ENCODE measurements around the gene GNB1L.

Gene GNB1L

DNA sequence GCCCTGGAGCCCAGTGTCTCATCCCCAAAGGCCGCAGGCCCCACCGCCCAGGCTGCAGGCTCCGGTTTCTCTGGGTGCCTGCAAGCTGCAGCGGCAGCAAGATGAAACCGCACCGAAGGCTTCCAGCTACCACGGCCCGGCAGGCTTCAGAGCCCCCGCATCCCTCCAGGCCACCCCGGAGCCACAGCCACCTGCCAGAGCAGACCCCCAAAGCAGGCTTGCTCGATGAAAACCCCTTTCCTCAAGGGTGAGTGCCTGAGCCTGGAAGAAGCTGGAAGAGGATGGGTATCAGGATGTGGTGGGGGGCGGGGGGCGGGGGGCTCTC, 24.5 kb upstream of the GNB1L start:
- no peak overlapping the region for H3K4me3 ChIP-seq (replicated peaks; ENCODE audit: insufficient read depth, low read length)
- DNase-seq (ENCODE audit: low read depth in 1 of 2, low spot score in 1 of 2): no peak
- no peaks in the 10 kb centered on the region for H3K27me3 ChIP-seq (ENCODE audit: insufficient read depth, poor library complexity, severe bottlenecking)
- no peak for TF ChIP-seq GABPA (IDR thresholded peaks at IDR 0.05; ENCODE audit: low read depth)
- TF ChIP-seq POLR2AphosphoS5 (IDR thresholded peaks at IDR 0.05; ENCODE audit: low read depth): no peak
- no peak for TF ChIP-seq SPI1 (IDR thresholded peaks at IDR 0.05; ENCODE audit: borderline replicate concordance, low read depth)
- TF ChIP-seq, protein P1, sequence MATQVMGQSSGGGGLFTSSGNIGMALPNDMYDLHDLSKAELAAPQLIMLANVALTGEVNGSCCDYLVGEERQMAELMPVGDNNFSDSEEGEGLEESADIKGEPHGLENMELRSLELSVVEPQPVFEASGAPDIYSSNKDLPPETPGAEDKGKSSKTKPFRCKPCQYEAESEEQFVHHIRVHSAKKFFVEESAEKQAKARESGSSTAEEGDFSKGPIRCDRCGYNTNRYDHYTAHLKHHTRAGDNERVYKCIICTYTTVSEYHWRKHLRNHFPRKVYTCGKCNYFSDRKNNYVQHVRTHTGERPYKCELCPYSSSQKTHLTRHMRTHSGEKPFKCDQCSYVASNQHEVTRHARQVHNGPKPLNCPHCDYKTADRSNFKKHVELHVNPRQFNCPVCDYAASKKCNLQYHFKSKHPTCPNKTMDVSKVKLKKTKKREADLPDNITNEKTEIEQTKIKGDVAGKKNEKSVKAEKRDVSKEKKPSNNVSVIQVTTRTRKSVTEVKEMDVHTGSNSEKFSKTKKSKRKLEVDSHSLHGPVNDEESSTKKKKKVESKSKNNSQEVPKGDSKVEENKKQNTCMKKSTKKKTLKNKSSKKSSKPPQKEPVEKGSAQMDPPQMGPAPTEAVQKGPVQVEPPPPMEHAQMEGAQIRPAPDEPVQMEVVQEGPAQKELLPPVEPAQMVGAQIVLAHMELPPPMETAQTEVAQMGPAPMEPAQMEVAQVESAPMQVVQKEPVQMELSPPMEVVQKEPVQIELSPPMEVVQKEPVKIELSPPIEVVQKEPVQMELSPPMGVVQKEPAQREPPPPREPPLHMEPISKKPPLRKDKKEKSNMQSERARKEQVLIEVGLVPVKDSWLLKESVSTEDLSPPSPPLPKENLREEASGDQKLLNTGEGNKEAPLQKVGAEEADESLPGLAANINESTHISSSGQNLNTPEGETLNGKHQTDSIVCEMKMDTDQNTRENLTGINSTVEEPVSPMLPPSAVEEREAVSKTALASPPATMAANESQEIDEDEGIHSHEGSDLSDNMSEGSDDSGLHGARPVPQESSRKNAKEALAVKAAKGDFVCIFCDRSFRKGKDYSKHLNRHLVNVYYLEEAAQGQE (IDR thresholded peaks at IDR 0.05; ENCODE audit: insufficient replicate concordance, low read depth): no peak
- TF ChIP-seq CTCF (IDR thresholded peaks at IDR 0.05; ENCODE audit: insufficient read depth, low read length): no peak
- H3K27ac ChIP-seq (replicated peaks): no peak overlapping the region

GRCh38 chr22:19878461-19879245, 24.0 kb upstream of the GNB1L start:
- Histone ChIP-seq H3K27me3 (ENCODE audit: insufficient read depth, poor library complexity, severe bottlenecking) (no peaks in the 10 kb centered on the region), H3K4me3 (replicated peaks; ENCODE audit: insufficient read depth, low read length) (no peak overlapping the region), H3K27ac (replicated peaks) (no peak overlapping the region)
- no peak for DNase-seq (ENCODE audit: low read depth in 1 of 2, low spot score in 1 of 2)
- TF ChIP-seq GABPA (IDR thresholded peaks at IDR 0.05; ENCODE audit: low read depth) (no peak), CTCF (IDR thresholded peaks at IDR 0.05; ENCODE audit: insufficient read depth, low read length) (no peak), SPI1 (IDR thresholded peaks at IDR 0.05; ENCODE audit: borderline replicate concordance, low read depth) (no peak), POLR2AphosphoS5 (IDR thresholded peaks at IDR 0.05; ENCODE audit: low read depth) (no peak)
- TF ChIP-seq, protein P1 (IDR thresholded peaks at IDR 0.05; ENCODE audit: insufficient replicate concordance, low read depth): no peak

- Histone ChIP-seq H3K27me3 (ENCODE audit: insufficient read depth, poor library complexity, severe bottlenecking) (no peaks in the 10 kb centered on the region), H3K4me3 (replicated peaks; ENCODE audit: insufficient read depth, low read length) (no peak overlapping the region), H3K27ac (replicated peaks) (no peak overlapping the region)
- TF ChIP-seq, protein P1 (IDR thresholded peaks at IDR 0.05; ENCODE audit: insufficient replicate concordance, low read depth): no peak
- TF ChIP-seq GABPA (IDR thresholded peaks at IDR 0.05; ENCODE audit: low read depth) (no peak), SPI1 (IDR thresholded peaks at IDR 0.05; ENCODE audit: borderline replicate concordance, low read depth) (no peak), POLR2AphosphoS5 (IDR thresholded peaks at IDR 0.05; ENCODE audit: low read depth) (no peak), CTCF (IDR thresholded peaks at IDR 0.05; ENCODE audit: insufficient read depth, low read length) (no peak)
- DNase-seq (ENCODE audit: low read depth in 1 of 2, low spot score in 1 of 2): no peak
These were observed 23.1 kb upstream of the GNB1L start for GRCh38 chr22:19877626-19878339.
